GM12878 (cell line): ENCODE data around the gene RANBP1. TPM values are rescaled to one million over a fixed set of nuclear protein-coding genes. Genes with fewer than 3 reads are reported as not detected.

ENCODE experiments used
- BHLHE40 ChIP-seq, 2 experiments: fragments of 450-650 bp in 1 of 2; IDR thresholded peaks; 2 replicates each; pipeline ENCODE4 v1.6.1; 2011 to 2017; ENCODE audit warnings: low read depth in 2 of 2, borderline replicate concordance in 1 of 2, improper control_type of control experiment in 1 of 2, low read length in 1 of 2, mild to moderate bottlenecking in 1 of 2
- CBX3 ChIP-seq: fragments of 200-600 bp; sonication (generic); IDR thresholded peaks from 2 replicates; pipeline ENCODE4 v1.6.1; 2016; ENCODE audit warnings: low read depth, borderline replicate concordance
- CHD2 ChIP-seq: IDR thresholded peaks from 2 replicates; pipeline ENCODE4 v1.6.1; 2011; ENCODE audit warnings: low read depth, low read length, improper control_type of control experiment, borderline replicate concordance
- CUX1 ChIP-seq: IDR thresholded peaks from 2 replicates; pipeline ENCODE4 v1.6.1; 2012; ENCODE audit warnings: improper control_type of control experiment, low read depth, low read length; ENCODE audit not compliant: insufficient replicate concordance
- ETV6 ChIP-seq, 2 experiments: fragments of 450-650 bp in 1 of 2; IDR thresholded peaks in 1 of 2; conservative IDR thresholded peaks in 1 of 2; 2 replicates each; pipeline ENCODE4 v1.6.1; 2014; ENCODE audit warnings: antibody characterized with exemption in 1 of 2, borderline replicate concordance in 1 of 2, low read depth in 1 of 2, mild to moderate bottlenecking in 1 of 2, moderate library complexity in 1 of 2
- IKZF1 ChIP-seq: fragments of 450-650 bp; conservative IDR thresholded peaks from 2 replicates; pipeline ENCODE4 v1.6.1; 2017; ENCODE audit warnings: antibody characterized with exemption, mild to moderate bottlenecking
- RBBP5 ChIP-seq: fragments of 200-600 bp; sonication (generic); conservative IDR thresholded peaks from 2 replicates; pipeline ENCODE4 v1.6.1; 2016
- SUZ12 ChIP-seq: fragments of 200-600 bp; sonication (generic); IDR thresholded peaks from one replicate; pipeline ENCODE4 v1.6.1; 2018; ENCODE audit warnings: antibody characterized with exemption, mild to moderate bottlenecking; ENCODE audit not compliant: unreplicated experiment
- TBL1XR1 ChIP-seq: IDR thresholded peaks from 2 replicates; pipeline ENCODE4 v1.6.1; 2012; ENCODE audit warnings: low read depth, low read length, improper control_type of control experiment
- polyA plus RNA-seq, 11 experiments: library from polyadenylated mRNA; depleted of rRNA in 4 of 11; unstranded in 6 of 11; stranded (reverse) in 5 of 11; fragments of >200 nt; fragmentation: Nextera tagmentation in 4 of 11; fragmentation: Illumina TruSeq in 1 of 11; extraction: Ambion mirVana in 4 of 11; extraction: Trizol in 1 of 11; gene quantifications; 1 replicate in 1 of 11; 2 replicates in 10 of 11; pipeline versions ENCODE4 v1.2.1 to v1.2.3, GENCODE V29; 2011 to 2016; ENCODE audit warnings: inconsistent platforms in 2 of 11, missing spikeins in 2 of 11, low read depth in 1 of 11
- total RNA-seq, 4 experiments: library from RNA; depleted of rRNA in 3 of 4; stranded (reverse); fragments of >200 nt in 3 of 4; fragmentation: Illumina TruSeq in 1 of 4; extraction: Trizol in 1 of 4; gene quantifications; 2 replicates each; pipeline versions ENCODE4 v1.2.1 to v1.2.3, GENCODE V29; 2013 to 2021
- TF ChIP-seq, protein P1 (sequence below): fragments of 150-350 bp; IDR thresholded peaks from 2 replicates; pipeline ENCODE4 v1.6.1; 2014; ENCODE audit warnings: mild to moderate bottlenecking, low read depth, low read length

The RANBP1 gene
- total and polyA plus RNA-seq, 10 of the 15 experiments (the other 5 are each of a cell fraction or from before 2014, with no cell fraction given) = 55.3 to 808 (median 394) TPM

- TF ChIP-seq SUZ12 (no peak), RBBP5 (no peak), TBL1XR1 (no peak), CUX1 (no peak), ETV6 (conservative IDR thresholded peaks at IDR 0.05 in 1 of 2, IDR thresholded peaks at IDR 0.05 in 1 of 2; ENCODE audit: borderline replicate concordance in 1 of 2, low read depth in 1 of 2) (no peak), CBX3 (no peak), CHD2 (no peak), IKZF1 (no peak), BHLHE40 (IDR thresholded peaks at IDR 0.05; ENCODE audit: borderline replicate concordance in 1 of 2, low read depth in 2 of 2, low read length in 1 of 2) (no peak)
- TF ChIP-seq, protein P1, sequence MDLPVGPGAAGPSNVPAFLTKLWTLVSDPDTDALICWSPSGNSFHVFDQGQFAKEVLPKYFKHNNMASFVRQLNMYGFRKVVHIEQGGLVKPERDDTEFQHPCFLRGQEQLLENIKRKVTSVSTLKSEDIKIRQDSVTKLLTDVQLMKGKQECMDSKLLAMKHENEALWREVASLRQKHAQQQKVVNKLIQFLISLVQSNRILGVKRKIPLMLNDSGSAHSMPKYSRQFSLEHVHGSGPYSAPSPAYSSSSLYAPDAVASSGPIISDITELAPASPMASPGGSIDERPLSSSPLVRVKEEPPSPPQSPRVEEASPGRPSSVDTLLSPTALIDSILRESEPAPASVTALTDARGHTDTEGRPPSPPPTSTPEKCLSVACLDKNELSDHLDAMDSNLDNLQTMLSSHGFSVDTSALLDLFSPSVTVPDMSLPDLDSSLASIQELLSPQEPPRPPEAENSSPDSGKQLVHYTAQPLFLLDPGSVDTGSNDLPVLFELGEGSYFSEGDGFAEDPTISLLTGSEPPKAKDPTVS = no peak
- TF ChIP-seq, all 136 proteins: peak for 0
These were observed 7.8 kb upstream of the RANBP1 start (continued) for GRCh38 chr22:20107951-20108756.
